A549 treated with Hydrocortisone at 1 μM for 4 hours (cell line): ENCODE measurements around the gene KIF3A. TPM values are rescaled to one million over a fixed set of nuclear protein-coding genes. Genes with fewer than 3 reads are reported as not detected.

Source experiments
- total RNA-seq: library from RNA; stranded (reverse); fragments of 200-300 nt; extraction: Qiagen RNA extraction; gene quantifications from 5 replicates; pipeline ENCODE4 v1.2.3, GENCODE V29; 2022

KIF3A gene
- 7.0 to 11.0 TPM (median 8.4 TPM) in 5 replicates for total RNA-seq

GRCh38 chr5:132736853-132737833 is at the start of gene KIF3A:
TSS of gene KIF3A (minus strand) at chr5:132737546. CDS start at chr5:132737419, 127 bp downstream.

GRCh38 chr5:132777209-132778069 is 40.1 kb upstream of the KIF3A start, which contains the start of gene SEPTIN8:
TSS of gene SEPTIN8 (minus strand) at chr5:132777239. CDS start at chr5:132777137, 102 bp downstream.

GRCh38 chr5:132746954-132747615 is 9.7 kb upstream of the KIF3A start, which contains the start of gene CCNI2:
TSS of gene CCNI2 (plus strand) at chr5:132747426. CDS start at chr5:132747496, 70 bp downstream.

GRCh38 chr5:132673939-132674630 is 63.3 kb downstream of the KIF3A start, which contains the start of gene IL4:
TSS of gene IL4 (plus strand) at chr5:132673989. CDS start at chr5:132674051, 62 bp downstream.

GRCh38 chr5:132657676-132658380 is 79.5 kb downstream of the KIF3A start, which contains the start of gene IL13:
TSS of gene IL13 (plus strand) at chr5:132658173. CDS start at chr5:132658187, 14 bp downstream.

Other genes with a start within 250 kb of the KIF3A start
- gene IRF1, start 246.8 kb downstream of the KIF3A start, total RNA-seq = 28.1 to 35.9 TPM (median 33.9 TPM) in 5 replicates
- not detected in 5 replicates for gene IL5, start 194.0 kb downstream of the KIF3A start, total RNA-seq
- 24.5 to 37.7 TPM (median 28.1 TPM) in 5 replicates for gene RAD50, start 180.6 kb downstream of the KIF3A start, total RNA-seq
- 0.08 TPM in 1 of 5 replicates, not detected in the others for gene IL13, start 79.4 kb downstream of the KIF3A start, total RNA-seq
- not detected in 5 replicates for gene IL4, start 63.6 kb downstream of the KIF3A start, total RNA-seq
- 0.07 to 0.22 TPM (median 0.07 TPM) in 5 replicates for gene CCNI2, start 9.9 kb upstream of the KIF3A start, total RNA-seq
- gene SEPTIN8, start 39.7 kb upstream of the KIF3A start, total RNA-seq = 16.6 to 22.2 TPM (median 20.6 TPM) in 5 replicates
- 0.08 to 0.14 TPM (median 0.13 TPM) in 5 replicates for gene SOWAHA, start 75.8 kb upstream of the KIF3A start, total RNA-seq
- gene SHROOM1, start 93.1 kb upstream of the KIF3A start, total RNA-seq = 8.8 to 11.6 TPM (median 10.2 TPM) in 5 replicates
- gene GDF9, start 128.9 kb upstream of the KIF3A start, total RNA-seq = 0.14 to 0.38 TPM (median 0.21 TPM) in 5 replicates
- 288 to 594 TPM (median 523 TPM) in 5 replicates for gene UQCRQ, start 129.1 kb upstream of the KIF3A start, total RNA-seq
- gene LEAP2, start 136.1 kb upstream of the KIF3A start, total RNA-seq = 0.62 to 1.0 TPM (median 0.97 TPM) in 5 replicates
- 17.7 to 31.0 TPM (median 24.6 TPM) in 5 replicates for gene AFF4, start 226.1 kb upstream of the KIF3A start, total RNA-seq